Left lung (tissue), 10 donors: ENCODE results near the gene CHCHD6. TPM values are rescaled to one million over a fixed set of nuclear protein-coding genes. Genes with fewer than 3 reads are reported as not detected.

ENCODE experiments used
- ATAC-seq: fragments of 200-7000 bp; cut with Tn5 transposase; one replicate; pipeline ENCODE4 v1.9.1; 2020; ENCODE audit warnings: moderate library complexity
- DNase-seq, 4 donors: peaks; one replicate each; pipeline ENCODE4 v3.0.0-alpha.2; 2013 to 2020
- H3K27ac ChIP-seq, 2 donors: fragments of 200-600 bp; sonication (generic) in 1 of 2; one replicate each; pipeline versions ENCODE4 v1.5.0 to v1.8.0; 2020 to 2021
- H3K27me3 ChIP-seq, 2 donors: fragments of 200-600 bp; sonication (generic) in 1 of 2; one replicate each; pipeline versions ENCODE4 v1.5.0 to v1.8.0; 2020 to 2021
- H3K36me3 ChIP-seq, 2 donors: fragments of 200-600 bp; sonication (generic) in 1 of 2; one replicate each; pipeline versions ENCODE4 v1.5.0 to v1.8.0; 2020 to 2021
- H3K4me1 ChIP-seq, 2 donors: fragments of 200-600 bp; one replicate each; pipeline ENCODE4 v1.8.0; 2021
- H3K4me3 ChIP-seq, 2 donors: fragments of 200-600 bp; sonication (generic) in 1 of 2; one replicate each; pipeline versions ENCODE4 v1.5.0 to v1.8.0; 2020 to 2021; ENCODE audit warnings: mild to moderate bottlenecking in 1 of 2
- H3K9me3 ChIP-seq, 2 donors: fragments of 200-600 bp; sonication (generic) in 1 of 2; one replicate each; pipeline versions ENCODE4 v1.5.0 to v1.8.0; 2020 to 2021
- CTCF ChIP-seq, 2 donors: fragments of 200-600 bp; sonication (generic) in 1 of 2; IDR thresholded peaks; one replicate each; pipeline versions ENCODE4 v1.5.0 to v1.8.0; 2021; ENCODE audit warnings: antibody characterized with exemption in 2 of 2
- intact Hi-C, 2 donors: fragments of 100-400 bp; cut with DNase I; formaldehyde crosslinking; loops; one replicate each; pipeline versions ENCODE4 v1.11.2 to v1.14.2; 2022
- polyA plus RNA-seq, 6 donors: library from polyadenylated mRNA; unstranded; fragments of 120-200 nt; gene quantifications; one replicate each; pipeline ENCODE4 v1.2.1, GENCODE V29; 2013; ENCODE audit not compliant: insufficient read length in 6 of 6
- total RNA-seq, 2 donors: library from RNA; stranded (reverse); fragmentation: NEBNext Ultra II Directional; extraction: Animal tissue kit (Norgen Biotek cat#: 25700); gene quantifications; one replicate each; pipeline ENCODE4 v1.2.1, GENCODE V29; 2021
- donor health status: DM: no; HTN: yes; CAD: no.
- donor health status: DM: no; HTN: no; CAD: no.

Gene CHCHD6
- total and polyA plus RNA-seq, 8 donors = 11.8 to 21.1 (median 18.4) TPM

- ATAC-seq = no peak
- no peak overlapping the region for H3K27ac ChIP-seq
- H3K4me3 ChIP-seq = no peak overlapping the region
- peaks cover 0 to 8% of the 10 kb centered on the region in 2 donors for H3K4me1 ChIP-seq
- intact Hi-C loops = loop anchor here in 1 of 2 donors (5.0 kb wide), 1 partner anchor 300 kb away; the partner anchor contains the start of gene PLXNA1
- H3K27me3 ChIP-seq = peaks cover 0 to 20% of the 10 kb centered on the region in 2 donors
- H3K9me3 ChIP-seq = no peaks in the 10 kb centered on the region
- no peak for TF ChIP-seq CTCF (IDR thresholded peaks at IDR 0.05)
- no peaks in the 10 kb centered on the region for H3K36me3 ChIP-seq
- no peak for DNase-seq
Observed at GRCh38 chr3:126682009-126682408, 22.0 kb upstream of the CHCHD6 start.

- Histone ChIP-seq H3K27ac (no peak overlapping the region), H3K9me3 (no peaks in the 10 kb centered on the region), H3K27me3 (peaks cover 0 to 14% of the 10 kb centered on the region in 2 donors), H3K4me3 (no peak overlapping the region), H3K4me1 (peaks cover 0 to 8% of the 10 kb centered on the region in 2 donors), H3K36me3 (no peaks in the 10 kb centered on the region)
- no peak for TF ChIP-seq CTCF (IDR thresholded peaks at IDR 0.05)
- intact Hi-C loops = loop anchor here in 1 of 2 donors (5.0 kb wide), 1 partner anchor 299 kb away; the partner anchor contains the start of gene PLXNA1
- ATAC-seq = no peak
- no peak for DNase-seq
Observed at GRCh38 chr3:126683069-126683468, 21.0 kb upstream of the CHCHD6 start.

GRCh38 chr3:126684218-126684751 is 19.8 kb upstream of the CHCHD6 start:
- DNase-seq (peak in 1 of 4 donors; percentile 11), ATAC-seq (no peak)
- no peaks in the 10 kb centered on the region for H3K9me3 ChIP-seq
- peaks cover 0 to 3% of the 10 kb centered on the region in 2 donors for H3K4me1 ChIP-seq
- no peak overlapping the region for H3K4me3 ChIP-seq
- H3K27ac ChIP-seq = no peak overlapping the region
- intact Hi-C loops = loop anchor here in 1 of 2 donors (5.0 kb wide), 1 partner anchor 298 kb away; the partner anchor contains the start of gene PLXNA1
- H3K36me3 ChIP-seq = no peaks in the 10 kb centered on the region
- peaks cover 0 to 6% of the 10 kb centered on the region in 2 donors for H3K27me3 ChIP-seq
- TF ChIP-seq CTCF (IDR thresholded peaks at IDR 0.05) = no peak

- Histone ChIP-seq H3K9me3 (no peaks in the 10 kb centered on the region), H3K27me3 (peaks cover 0 to 6% of the 10 kb centered on the region in 2 donors), H3K27ac (no peak overlapping the region), H3K4me1 (no peaks in the 10 kb centered on the region), H3K36me3 (no peaks in the 10 kb centered on the region), H3K4me3 (no peak overlapping the region)
- intact Hi-C loops = no loop called here
- TF ChIP-seq CTCF (IDR thresholded peaks at IDR 0.05) = no peak
- ATAC-seq = no peak
- DNase-seq = no peak
Observed at GRCh38 chr3:126685021-126685420, 19.0 kb upstream of the CHCHD6 start.

GRCh38 chr3:126685493-126685892 is 18.5 kb upstream of the CHCHD6 start:
- no peaks in the 10 kb centered on the region for H3K36me3 ChIP-seq
- no peak overlapping the region for H3K27ac ChIP-seq
- ATAC-seq = no peak
- H3K9me3 ChIP-seq = no peaks in the 10 kb centered on the region
- H3K27me3 ChIP-seq = peaks cover 0 to 6% of the 10 kb centered on the region in 2 donors
- H3K4me3 ChIP-seq = no peak overlapping the region
- TF ChIP-seq CTCF (IDR thresholded peaks at IDR 0.05) = no peak
- DNase-seq = no peak
- intact Hi-C loops = no loop called here
- no peaks in the 10 kb centered on the region for H3K4me1 ChIP-seq
